GM23338 (cell line): ENCODE measurements around the gene SMIM5. TPM values are rescaled to one million over a fixed set of nuclear protein-coding genes. Genes with fewer than 3 reads are reported as not detected.

Experiments
- ATAC-seq: fragments of 200-7000 bp; cut with Tn5 transposase; 3 replicates; pipeline ENCODE4 v1.9.1; 2020
- DNase-seq: peaks from one replicate; pipeline ENCODE4 v3.0.0-alpha.2; 2015; ENCODE audit warnings: low spot score
- H2AFZ ChIP-seq: fragments of 200-600 bp; sonication (generic); 2 replicates; pipeline ENCODE4 v1.8.0; 2016; ENCODE audit warnings: antibody characterized with exemption, mild to moderate bottlenecking, moderate library complexity
- H3F3A ChIP-seq: fragments of 200-600 bp; sonication (generic); replicated peaks from 2 replicates; pipeline ENCODE4 v1.8.0; 2017; ENCODE audit warnings: antibody characterized with exemption, mixed run types, low read depth
- H3K27ac ChIP-seq: fragments of 200-600 bp; sonication (generic); 2 replicates; pipeline ENCODE4 v1.6.1; 2016; ENCODE audit warnings: low read depth
- H3K27me3 ChIP-seq: fragments of 200-600 bp; sonication (generic); 2 replicates; pipeline ENCODE4 v1.8.0; 2016; ENCODE audit warnings: mild to moderate bottlenecking, mixed run types, moderate library complexity; ENCODE audit not compliant: insufficient read depth
- H3K36me3 ChIP-seq: fragments of 200-600 bp; sonication (generic); 2 replicates; pipeline ENCODE4 v1.8.0; 2016; ENCODE audit warnings: mild to moderate bottlenecking; ENCODE audit not compliant: insufficient read depth
- H3K4me1 ChIP-seq: fragments of 200-600 bp; sonication (generic); 2 replicates; pipeline ENCODE4 v1.8.0; 2016; ENCODE audit warnings: mild to moderate bottlenecking, moderate library complexity; ENCODE audit not compliant: insufficient read depth
- H3K4me2 ChIP-seq: fragments of 200-600 bp; sonication (generic); 2 replicates; pipeline ENCODE4 v1.7.1; 2017; ENCODE audit warnings: mixed run types
- H3K4me3 ChIP-seq: fragments of 200-600 bp; sonication (generic); 2 replicates; pipeline ENCODE4 v1.6.1; 2016; ENCODE audit warnings: mixed run types
- H3K79me2 ChIP-seq: fragments of 200-600 bp; sonication (generic); replicated peaks from 2 replicates; pipeline ENCODE4 v1.8.0; 2017; ENCODE audit warnings: mild to moderate bottlenecking; ENCODE audit not compliant: insufficient read depth
- H3K9me2 ChIP-seq: fragments of 200-600 bp; sonication (generic); 2 replicates; pipeline ENCODE4 v1.8.0; 2017; ENCODE audit not compliant: insufficient read depth
- H4K20me1 ChIP-seq: fragments of 200-600 bp; sonication (generic); replicated peaks from 2 replicates; pipeline ENCODE4 v1.8.0; 2017; ENCODE audit warnings: mild to moderate bottlenecking; ENCODE audit not compliant: insufficient read depth
- H3K27ac Mint-ChIP-seq: 2 replicates; pipeline ENCODE4 v1.8.0; 2020; ENCODE audit warnings: inconsistent platforms, mild to moderate bottlenecking, moderate library complexity, mixed read lengths
- H3K27me3 Mint-ChIP-seq: 3 replicates; pipeline ENCODE4 v1.8.0; 2022; ENCODE audit warnings: low read depth, mild to moderate bottlenecking, moderate library complexity, mixed read lengths, inconsistent platforms; ENCODE audit not compliant: insufficient read depth, poor library complexity
- H3K36me3 Mint-ChIP-seq: 3 replicates; pipeline ENCODE4 v1.8.0; 2021; ENCODE audit warnings: low read depth, mild to moderate bottlenecking, inconsistent platforms, moderate library complexity, mixed read lengths
- H3K4me1 Mint-ChIP-seq: 3 replicates; pipeline ENCODE4 v1.8.0; 2020; ENCODE audit warnings: mild to moderate bottlenecking, inconsistent platforms, mixed read lengths
- H3K4me3 Mint-ChIP-seq: 3 replicates; pipeline ENCODE4 v1.8.0; 2021; ENCODE audit warnings: moderate library complexity, mild to moderate bottlenecking, inconsistent platforms, mixed read lengths
- H3K9me3 Mint-ChIP-seq: 3 replicates; pipeline ENCODE4 v1.8.0; 2020; ENCODE audit warnings: moderate library complexity, mild to moderate bottlenecking, inconsistent platforms, mixed read lengths
- CREB1 ChIP-seq: fragments of 250-450 bp; sonication (Bioruptor Pico); IDR thresholded peaks from 2 replicates; pipeline ENCODE4 v1.5.0; 2020; ENCODE audit warnings: low read depth, mild to moderate bottlenecking, moderate library complexity
- EZH2 ChIP-seq: fragments of 200-600 bp; sonication (generic); IDR thresholded peaks from one replicate; pipeline ENCODE4 v1.8.0; 2017; ENCODE audit warnings: antibody characterized with exemption, mild to moderate bottlenecking, low read depth; ENCODE audit not compliant: unreplicated experiment
- EZH2phosphoT487 ChIP-seq: fragments of 200-600 bp; sonication (generic); IDR thresholded peaks from one replicate; pipeline ENCODE4 v1.8.1; 2018; ENCODE audit warnings: antibody characterized with exemption; ENCODE audit not compliant: unreplicated experiment
- JUNB ChIP-seq: IDR thresholded peaks from one replicate; pipeline ENCODE4 v1.6.1; 2016; ENCODE audit warnings: antibody characterized with exemption; ENCODE audit not compliant: unreplicated experiment
- NANOG ChIP-seq: IDR thresholded peaks from 2 replicates; pipeline ENCODE4 v1.6.1; 2016; ENCODE audit warnings: antibody characterized with exemption, borderline replicate concordance
- POLR2AphosphoS5 ChIP-seq: IDR thresholded peaks from 2 replicates; pipeline ENCODE4 v1.6.1; 2016; ENCODE audit warnings: antibody characterized with exemption, low read depth
- STAT1 ChIP-seq: IDR thresholded peaks from one replicate; pipeline ENCODE4 v1.6.1; 2016; ENCODE audit warnings: antibody characterized with exemption; ENCODE audit not compliant: unreplicated experiment
- ZNF114 ChIP-seq: fragments of 250-450 bp; sonication (Bioruptor Pico); IDR thresholded peaks from 2 replicates; pipeline ENCODE4 v1.5.0; 2020; ENCODE audit warnings: mild to moderate bottlenecking, moderate library complexity
- ZNF331 ChIP-seq: fragments of 250-450 bp; sonication (Bioruptor Pico); IDR thresholded peaks from 2 replicates; pipeline ENCODE4 v1.5.0; 2020; ENCODE audit warnings: low read depth, mild to moderate bottlenecking, moderate library complexity
- polyA plus RNA-seq: library from polyadenylated mRNA; unstranded; fragments of >200 nt; fragmentation: Nextera tagmentation; extraction: Ambion mirVana; gene quantifications from 2 replicates; pipeline ENCODE4 v1.2.1, GENCODE V29; 2016
- total RNA-seq: library from RNA; depleted of rRNA; stranded (reverse); fragments of >200 nt; shearing (Covaris generic); gene quantifications from 2 replicates; pipeline ENCODE4 v1.2.3, GENCODE V29; 2014
- TF ChIP-seq, protein P1 (sequence below): IDR thresholded peaks from one replicate; pipeline ENCODE4 v1.6.1; 2018; ENCODE audit warnings: antibody characterized with exemption; ENCODE audit not compliant: unreplicated experiment
- TF ChIP-seq, protein P2 (sequence below): fragments of 250-450 bp; sonication (Bioruptor Pico); IDR thresholded peaks from 2 replicates; pipeline ENCODE4 v1.5.0; 2020; ENCODE audit warnings: mild to moderate bottlenecking, moderate library complexity
- TF ChIP-seq, protein P3 (sequence below): IDR thresholded peaks from 2 replicates; pipeline ENCODE4 v1.6.1; 2016; ENCODE audit warnings: antibody characterized with exemption
- TF ChIP-seq, protein P4 (sequence below), 2 experiments: fragments of 200-600 bp in 1 of 2; sonication (generic) in 1 of 2; conservative IDR thresholded peaks; 2 replicates each; pipeline versions ENCODE4 v1.5.1 to v1.6.1; 2016 to 2017; ENCODE audit warnings: antibody characterized with exemption in 2 of 2, low read depth in 2 of 2, mild to moderate bottlenecking in 2 of 2, moderate library complexity in 1 of 2

SMIM5 gene
- total and polyA plus RNA-seq, 2 experiments from 2014 or later, result 0.16 TPM; not detected in 1

DNA sequence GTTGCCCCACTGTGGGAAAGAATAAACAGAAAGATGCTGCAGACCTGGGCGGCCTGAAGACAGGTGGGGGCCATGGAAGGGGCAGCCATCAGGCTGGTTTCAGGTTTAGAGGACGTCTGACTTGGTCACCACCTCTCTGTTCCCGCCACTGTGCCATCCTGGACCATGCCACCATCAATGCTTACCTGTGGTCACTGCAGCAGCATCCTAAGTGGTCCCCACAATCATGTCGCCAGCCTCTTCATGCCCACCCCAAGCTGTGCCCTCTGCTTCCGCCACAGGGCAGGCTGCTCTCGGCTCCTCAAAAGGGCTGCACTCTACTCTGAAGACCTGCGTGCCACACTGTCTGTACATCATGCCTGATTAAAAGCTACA lies 10.4 kb downstream of the SMIM5 start:
- Mint-ChIP-seq H3K9me3 (no peaks in the 10 kb centered on the region), H3K4me1 (peaks cover 17% of the 10 kb centered on the region), H3K36me3 (peaks cover 6% of the 10 kb centered on the region; the same call in 1 of the 3 replicates), H3K4me3 (no peak overlapping the region), H3K27ac (peak overlapping the region; percentile 82), H3K27me3 (peaks cover 5% of the 10 kb centered on the region)
- peaks cover 16% of the 10 kb centered on the region for H3K4me1 ChIP-seq
- no peak for TF ChIP-seq ZNF331
- TF ChIP-seq NANOG, result no peak
- TF ChIP-seq STAT1, result no peak
- TF ChIP-seq, protein P1, sequence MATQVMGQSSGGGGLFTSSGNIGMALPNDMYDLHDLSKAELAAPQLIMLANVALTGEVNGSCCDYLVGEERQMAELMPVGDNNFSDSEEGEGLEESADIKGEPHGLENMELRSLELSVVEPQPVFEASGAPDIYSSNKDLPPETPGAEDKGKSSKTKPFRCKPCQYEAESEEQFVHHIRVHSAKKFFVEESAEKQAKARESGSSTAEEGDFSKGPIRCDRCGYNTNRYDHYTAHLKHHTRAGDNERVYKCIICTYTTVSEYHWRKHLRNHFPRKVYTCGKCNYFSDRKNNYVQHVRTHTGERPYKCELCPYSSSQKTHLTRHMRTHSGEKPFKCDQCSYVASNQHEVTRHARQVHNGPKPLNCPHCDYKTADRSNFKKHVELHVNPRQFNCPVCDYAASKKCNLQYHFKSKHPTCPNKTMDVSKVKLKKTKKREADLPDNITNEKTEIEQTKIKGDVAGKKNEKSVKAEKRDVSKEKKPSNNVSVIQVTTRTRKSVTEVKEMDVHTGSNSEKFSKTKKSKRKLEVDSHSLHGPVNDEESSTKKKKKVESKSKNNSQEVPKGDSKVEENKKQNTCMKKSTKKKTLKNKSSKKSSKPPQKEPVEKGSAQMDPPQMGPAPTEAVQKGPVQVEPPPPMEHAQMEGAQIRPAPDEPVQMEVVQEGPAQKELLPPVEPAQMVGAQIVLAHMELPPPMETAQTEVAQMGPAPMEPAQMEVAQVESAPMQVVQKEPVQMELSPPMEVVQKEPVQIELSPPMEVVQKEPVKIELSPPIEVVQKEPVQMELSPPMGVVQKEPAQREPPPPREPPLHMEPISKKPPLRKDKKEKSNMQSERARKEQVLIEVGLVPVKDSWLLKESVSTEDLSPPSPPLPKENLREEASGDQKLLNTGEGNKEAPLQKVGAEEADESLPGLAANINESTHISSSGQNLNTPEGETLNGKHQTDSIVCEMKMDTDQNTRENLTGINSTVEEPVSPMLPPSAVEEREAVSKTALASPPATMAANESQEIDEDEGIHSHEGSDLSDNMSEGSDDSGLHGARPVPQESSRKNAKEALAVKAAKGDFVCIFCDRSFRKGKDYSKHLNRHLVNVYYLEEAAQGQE, result no peak
- TF ChIP-seq EZH2, result no peak
- no peak for TF ChIP-seq JUNB
- TF ChIP-seq, protein P2, sequence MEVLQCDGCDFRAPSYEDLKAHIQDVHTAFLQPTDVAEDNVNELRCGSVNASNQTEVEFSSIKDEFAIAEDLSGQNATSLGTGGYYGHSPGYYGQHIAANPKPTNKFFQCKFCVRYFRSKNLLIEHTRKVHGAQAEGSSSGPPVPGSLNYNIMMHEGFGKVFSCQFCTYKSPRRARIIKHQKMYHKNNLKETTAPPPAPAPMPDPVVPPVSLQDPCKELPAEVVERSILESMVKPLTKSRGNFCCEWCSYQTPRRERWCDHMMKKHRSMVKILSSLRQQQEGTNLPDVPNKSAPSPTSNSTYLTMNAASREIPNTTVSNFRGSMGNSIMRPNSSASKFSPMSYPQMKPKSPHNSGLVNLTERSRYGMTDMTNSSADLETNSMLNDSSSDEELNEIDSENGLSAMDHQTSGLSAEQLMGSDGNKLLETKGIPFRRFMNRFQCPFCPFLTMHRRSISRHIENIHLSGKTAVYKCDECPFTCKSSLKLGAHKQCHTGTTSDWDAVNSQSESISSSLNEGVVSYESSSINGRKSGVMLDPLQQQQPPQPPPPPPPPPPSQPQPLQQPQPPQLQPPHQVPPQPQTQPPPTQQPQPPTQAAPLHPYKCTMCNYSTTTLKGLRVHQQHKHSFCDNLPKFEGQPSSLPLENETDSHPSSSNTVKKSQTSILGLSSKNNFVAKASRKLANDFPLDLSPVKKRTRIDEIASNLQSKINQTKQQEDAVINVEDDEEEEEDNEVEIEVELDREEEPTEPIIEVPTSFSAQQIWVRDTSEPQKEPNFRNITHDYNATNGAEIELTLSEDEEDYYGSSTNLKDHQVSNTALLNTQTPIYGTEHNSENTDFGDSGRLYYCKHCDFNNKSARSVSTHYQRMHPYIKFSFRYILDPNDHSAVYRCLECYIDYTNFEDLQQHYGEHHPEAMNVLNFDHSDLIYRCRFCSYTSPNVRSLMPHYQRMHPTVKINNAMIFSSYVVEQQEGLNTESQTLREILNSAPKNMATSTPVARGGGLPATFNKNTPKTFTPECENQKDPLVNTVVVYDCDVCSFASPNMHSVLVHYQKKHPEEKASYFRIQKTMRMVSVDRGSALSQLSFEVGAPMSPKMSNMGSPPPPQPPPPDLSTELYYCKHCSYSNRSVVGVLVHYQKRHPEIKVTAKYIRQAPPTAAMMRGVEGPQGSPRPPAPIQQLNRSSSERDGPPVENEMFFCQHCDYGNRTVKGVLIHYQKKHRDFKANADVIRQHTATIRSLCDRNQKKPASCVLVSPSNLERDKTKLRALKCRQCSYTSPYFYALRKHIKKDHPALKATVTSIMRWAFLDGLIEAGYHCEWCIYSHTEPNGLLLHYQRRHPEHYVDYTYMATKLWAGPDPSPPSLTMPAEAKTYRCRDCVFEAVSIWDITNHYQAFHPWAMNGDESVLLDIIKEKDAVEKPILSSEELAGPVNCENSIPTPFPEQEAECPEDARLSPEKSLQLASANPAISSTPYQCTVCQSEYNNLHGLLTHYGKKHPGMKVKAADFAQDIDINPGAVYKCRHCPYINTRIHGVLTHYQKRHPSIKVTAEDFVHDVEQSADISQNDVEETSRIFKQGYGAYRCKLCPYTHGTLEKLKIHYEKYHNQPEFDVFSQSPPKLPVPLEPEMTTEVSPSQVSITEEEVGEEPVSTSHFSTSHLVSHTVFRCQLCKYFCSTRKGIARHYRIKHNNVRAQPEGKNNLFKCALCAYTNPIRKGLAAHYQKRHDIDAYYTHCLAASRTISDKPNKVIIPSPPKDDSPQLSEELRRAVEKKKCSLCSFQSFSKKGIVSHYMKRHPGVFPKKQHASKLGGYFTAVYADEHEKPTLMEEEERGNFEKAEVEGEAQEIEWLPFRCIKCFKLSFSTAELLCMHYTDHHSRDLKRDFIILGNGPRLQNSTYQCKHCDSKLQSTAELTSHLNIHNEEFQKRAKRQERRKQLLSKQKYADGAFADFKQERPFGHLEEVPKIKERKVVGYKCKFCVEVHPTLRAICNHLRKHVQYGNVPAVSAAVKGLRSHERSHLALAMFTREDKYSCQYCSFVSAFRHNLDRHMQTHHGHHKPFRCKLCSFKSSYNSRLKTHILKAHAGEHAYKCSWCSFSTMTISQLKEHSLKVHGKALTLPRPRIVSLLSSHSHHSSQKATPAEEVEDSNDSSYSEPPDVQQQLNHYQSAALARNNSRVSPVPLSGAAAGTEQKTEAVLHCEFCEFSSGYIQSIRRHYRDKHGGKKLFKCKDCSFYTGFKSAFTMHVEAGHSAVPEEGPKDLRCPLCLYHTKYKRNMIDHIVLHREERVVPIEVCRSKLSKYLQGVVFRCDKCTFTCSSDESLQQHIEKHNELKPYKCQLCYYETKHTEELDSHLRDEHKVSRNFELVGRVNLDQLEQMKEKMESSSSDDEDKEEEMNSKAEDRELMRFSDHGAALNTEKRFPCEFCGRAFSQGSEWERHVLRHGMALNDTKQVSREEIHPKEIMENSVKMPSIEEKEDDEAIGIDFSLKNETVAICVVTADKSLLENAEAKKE (CRISPR knock-in tag), result no peak
- no peak for TF ChIP-seq CREB1
- TF ChIP-seq, protein P3, sequence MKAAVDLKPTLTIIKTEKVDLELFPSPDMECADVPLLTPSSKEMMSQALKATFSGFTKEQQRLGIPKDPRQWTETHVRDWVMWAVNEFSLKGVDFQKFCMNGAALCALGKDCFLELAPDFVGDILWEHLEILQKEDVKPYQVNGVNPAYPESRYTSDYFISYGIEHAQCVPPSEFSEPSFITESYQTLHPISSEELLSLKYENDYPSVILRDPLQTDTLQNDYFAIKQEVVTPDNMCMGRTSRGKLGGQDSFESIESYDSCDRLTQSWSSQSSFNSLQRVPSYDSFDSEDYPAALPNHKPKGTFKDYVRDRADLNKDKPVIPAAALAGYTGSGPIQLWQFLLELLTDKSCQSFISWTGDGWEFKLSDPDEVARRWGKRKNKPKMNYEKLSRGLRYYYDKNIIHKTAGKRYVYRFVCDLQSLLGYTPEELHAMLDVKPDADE, result no peak
- no peak for TF ChIP-seq ZNF114 (CRISPR knock-in tag)
- TF ChIP-seq, protein P4, sequence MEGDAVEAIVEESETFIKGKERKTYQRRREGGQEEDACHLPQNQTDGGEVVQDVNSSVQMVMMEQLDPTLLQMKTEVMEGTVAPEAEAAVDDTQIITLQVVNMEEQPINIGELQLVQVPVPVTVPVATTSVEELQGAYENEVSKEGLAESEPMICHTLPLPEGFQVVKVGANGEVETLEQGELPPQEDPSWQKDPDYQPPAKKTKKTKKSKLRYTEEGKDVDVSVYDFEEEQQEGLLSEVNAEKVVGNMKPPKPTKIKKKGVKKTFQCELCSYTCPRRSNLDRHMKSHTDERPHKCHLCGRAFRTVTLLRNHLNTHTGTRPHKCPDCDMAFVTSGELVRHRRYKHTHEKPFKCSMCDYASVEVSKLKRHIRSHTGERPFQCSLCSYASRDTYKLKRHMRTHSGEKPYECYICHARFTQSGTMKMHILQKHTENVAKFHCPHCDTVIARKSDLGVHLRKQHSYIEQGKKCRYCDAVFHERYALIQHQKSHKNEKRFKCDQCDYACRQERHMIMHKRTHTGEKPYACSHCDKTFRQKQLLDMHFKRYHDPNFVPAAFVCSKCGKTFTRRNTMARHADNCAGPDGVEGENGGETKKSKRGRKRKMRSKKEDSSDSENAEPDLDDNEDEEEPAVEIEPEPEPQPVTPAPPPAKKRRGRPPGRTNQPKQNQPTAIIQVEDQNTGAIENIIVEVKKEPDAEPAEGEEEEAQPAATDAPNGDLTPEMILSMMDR (conservative IDR thresholded peaks at IDR 0.05; ENCODE audit: low read depth in 2 of 2), result no peak
- TF ChIP-seq EZH2phosphoT487, result no peak
- no peak for TF ChIP-seq POLR2AphosphoS5
- H3K27me3 ChIP-seq, result no peaks in the 10 kb centered on the region
- 0 out of 2 replicates have a peak, but pooled peaks cover 3% of the 10 kb centered on the region for H3K9me2 ChIP-seq
- DNase-seq, result no peak
- H3F3A ChIP-seq, result no peaks in the 10 kb centered on the region
- H4K20me1 ChIP-seq, result no peaks in the 10 kb centered on the region; the same call in 1 of the 2 replicates
- no peaks in the 10 kb centered on the region; the same call in 1 of the 2 replicates for H3K36me3 ChIP-seq
- ATAC-seq, result no peak
- peak overlapping the region; percentile 94 for H3K27ac ChIP-seq
- H2AFZ ChIP-seq, result no peak overlapping the region
- H3K4me2 ChIP-seq, result peak overlapping the region; percentile 66; the same call in 1 of the 2 replicates
- no peaks in the 10 kb centered on the region for H3K79me2 ChIP-seq
- H3K4me3 ChIP-seq, result no peak overlapping the region
